GM21360 (cell line): Measurements from ENCODE around the gene RASL11A.
"Not testable (repeated sequence)": the region's sequence is repeated elsewhere in the genome, so short reads cannot be mapped to it uniquely, and the experiment has no call there.

ENCODE experiments used
- ATAC-seq: cut with Tn5 transposase; IDR thresholded peaks from one replicate; pipeline ENCODE4 v1.9.1; 2021; ENCODE audit warnings: mild to moderate bottlenecking, moderate library complexity; ENCODE audit not compliant: unreplicated experiment

Gene RASL11A

DNA sequence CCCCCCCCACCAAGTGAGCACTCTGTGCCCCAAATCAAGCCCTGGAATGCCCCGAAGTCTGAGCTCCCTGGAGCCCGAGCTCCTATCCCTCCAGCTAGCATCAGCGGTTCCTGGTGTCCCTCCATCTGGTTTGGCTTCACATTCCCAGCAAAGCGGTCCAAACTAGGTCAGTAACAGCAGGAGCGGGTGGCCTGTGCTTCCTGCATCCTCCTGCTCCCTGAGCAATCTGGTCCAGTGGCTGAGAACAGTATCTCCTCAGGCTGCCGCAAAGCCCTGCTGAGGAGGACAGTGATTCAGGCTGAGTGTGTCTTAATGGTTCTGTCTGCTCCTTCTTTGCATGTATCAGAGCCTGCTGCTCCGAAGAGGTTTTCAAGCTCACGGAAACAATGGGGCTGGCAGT lies 25.9 kb downstream of the RASL11A start:
- ATAC-seq, result no peak

GRCh38 chr13:27298849-27299248 lies 28.2 kb downstream of the RASL11A start:
- ATAC-seq, result no peak

- ATAC-seq, result not testable (repeated sequence)
Observed at GRCh38 chr13:27300406-27300805, 29.8 kb downstream of the RASL11A start.

DNA sequence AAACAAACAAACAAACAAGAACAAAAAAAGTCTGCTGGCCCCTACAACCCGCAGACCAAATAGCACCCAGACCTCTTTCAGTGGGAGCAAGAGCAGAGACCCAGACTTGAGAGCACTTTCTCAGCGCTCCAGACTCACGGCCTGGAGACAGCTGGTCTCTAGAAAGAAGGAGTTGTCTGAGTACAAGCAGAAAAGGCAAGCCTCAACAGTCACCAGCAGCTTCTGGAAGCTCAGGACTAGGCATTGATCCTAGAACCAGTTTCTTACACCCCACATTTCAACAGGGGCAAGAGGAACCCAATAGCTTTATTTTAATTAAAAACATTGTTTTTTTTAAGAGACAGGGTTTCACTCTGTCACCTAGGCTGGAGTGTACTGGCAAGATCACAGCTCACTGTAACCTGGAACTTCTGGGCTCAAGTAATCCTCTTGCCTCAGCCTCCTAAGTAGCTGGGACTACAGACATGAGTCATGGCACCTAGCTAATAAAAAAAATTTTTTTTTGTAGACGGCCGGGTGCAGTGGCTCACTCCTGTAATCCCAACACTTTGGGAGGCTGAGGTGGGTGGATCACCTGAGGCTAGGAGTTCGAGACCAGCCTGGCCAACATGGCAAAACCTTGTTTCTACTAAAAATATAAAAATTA lies 30.4 kb downstream of the RASL11A start:
- no peak for ATAC-seq

DNA sequence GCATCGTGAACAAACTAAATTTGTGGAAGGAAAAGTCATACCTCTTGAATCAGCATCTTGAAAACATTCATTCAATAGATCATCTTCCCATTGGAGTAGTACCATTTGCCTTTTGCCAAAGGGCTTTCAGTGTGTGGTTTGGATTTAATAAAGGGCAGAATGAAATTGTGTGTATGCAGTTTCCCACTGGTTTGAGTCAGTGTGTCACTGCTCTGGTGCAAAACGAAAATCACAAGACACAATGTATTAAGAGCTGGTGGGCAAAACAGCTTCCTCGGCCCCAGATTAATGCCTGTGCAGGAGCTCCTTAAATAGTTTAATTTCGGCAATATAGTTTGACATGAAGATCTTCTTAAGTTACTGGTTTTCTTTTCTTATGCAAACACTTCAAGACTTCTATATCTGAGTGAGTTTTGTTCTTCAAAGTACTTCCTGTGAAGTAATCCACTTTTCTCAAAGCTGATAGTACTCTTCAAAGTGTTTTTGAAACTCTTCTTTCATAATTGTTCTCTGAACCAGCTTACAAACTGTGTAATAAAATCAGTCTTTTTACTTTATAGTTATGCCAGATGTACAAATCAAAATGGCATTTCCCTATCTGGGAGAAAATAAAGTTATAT lies 32.1 kb downstream of the RASL11A start:
- ATAC-seq, result no peak

DNA sequence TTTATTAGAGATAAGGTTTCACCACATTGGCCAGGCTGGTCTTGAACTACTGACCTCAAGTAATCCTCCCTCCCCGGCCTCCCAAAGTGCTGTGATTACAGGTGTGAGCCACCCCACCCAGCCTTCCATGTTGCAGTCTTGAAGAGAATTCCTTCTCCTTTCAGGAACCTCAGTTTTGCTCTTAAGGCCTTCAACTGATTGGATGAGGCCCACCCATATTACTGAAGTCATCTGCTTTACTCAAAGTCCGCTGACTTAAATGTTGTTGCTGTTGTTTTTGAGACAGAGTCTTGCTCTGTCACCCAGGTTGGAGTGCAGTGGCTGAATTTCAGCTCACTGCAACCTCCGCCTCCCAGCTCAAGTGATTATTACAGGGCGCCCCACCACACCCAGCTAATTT lies 33.5 kb downstream of the RASL11A start:
- ATAC-seq, result no peak

DNA sequence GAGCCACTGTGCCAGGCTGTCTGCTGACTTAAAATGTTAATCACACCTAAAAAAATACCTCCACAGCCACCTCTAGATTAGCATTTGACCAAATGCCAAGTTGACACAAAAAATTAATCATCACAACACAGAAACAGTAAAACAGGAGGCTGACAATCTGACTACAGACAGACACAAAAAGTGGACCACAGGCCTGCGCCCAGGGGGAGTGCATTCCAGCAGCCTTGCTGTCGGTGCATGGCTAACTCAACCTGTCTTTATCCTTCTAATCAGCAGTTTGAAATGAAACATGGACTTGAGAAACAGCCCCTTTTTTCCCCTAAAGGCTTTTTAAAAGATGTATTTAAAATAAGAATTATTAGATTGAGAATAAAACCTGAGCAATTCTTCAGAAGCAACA lies 34.0 kb downstream of the RASL11A start:
- ATAC-seq, result no peak

DNA sequence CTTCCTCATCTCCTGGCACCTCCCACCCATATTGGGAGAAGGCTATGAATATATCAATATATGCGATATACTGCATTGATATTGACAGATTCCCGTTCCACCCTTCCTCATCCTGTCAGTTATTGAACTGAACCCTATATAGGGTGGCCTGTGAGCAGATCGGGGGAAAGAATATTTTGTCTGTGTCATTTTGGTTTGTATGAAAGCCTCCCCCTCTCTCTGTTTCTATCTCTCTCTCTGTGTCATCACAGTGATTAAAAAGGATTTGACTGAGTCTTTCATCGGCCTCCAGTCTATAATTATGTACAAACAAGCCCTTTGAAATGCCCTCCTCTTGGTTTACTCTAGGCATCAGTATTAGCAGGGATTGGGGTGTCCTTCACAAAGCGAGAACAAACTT lies 35.7 kb downstream of the RASL11A start:
- ATAC-seq, result no peak

DNA sequence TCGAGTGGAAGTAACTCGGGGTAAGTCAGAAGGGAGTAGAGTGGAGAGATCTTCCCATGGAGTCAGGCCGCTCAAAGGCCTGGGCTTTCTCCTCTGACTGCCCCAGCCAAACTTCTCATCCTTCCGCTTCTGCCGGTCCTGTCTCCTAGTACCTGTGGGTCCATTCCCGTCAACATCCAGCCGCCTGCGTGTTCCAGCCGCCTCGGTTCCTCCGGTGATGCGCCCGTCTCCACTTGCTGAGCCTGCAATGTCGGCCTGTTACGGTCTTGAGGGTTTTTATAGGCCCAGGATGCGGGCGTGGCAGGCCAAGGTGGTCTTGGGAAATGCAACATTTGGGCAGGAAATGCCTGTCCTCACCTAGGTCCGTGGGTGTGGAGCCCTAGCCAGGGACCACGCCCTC lies 38.3 kb downstream of the RASL11A start:
- no peak for ATAC-seq

DNA sequence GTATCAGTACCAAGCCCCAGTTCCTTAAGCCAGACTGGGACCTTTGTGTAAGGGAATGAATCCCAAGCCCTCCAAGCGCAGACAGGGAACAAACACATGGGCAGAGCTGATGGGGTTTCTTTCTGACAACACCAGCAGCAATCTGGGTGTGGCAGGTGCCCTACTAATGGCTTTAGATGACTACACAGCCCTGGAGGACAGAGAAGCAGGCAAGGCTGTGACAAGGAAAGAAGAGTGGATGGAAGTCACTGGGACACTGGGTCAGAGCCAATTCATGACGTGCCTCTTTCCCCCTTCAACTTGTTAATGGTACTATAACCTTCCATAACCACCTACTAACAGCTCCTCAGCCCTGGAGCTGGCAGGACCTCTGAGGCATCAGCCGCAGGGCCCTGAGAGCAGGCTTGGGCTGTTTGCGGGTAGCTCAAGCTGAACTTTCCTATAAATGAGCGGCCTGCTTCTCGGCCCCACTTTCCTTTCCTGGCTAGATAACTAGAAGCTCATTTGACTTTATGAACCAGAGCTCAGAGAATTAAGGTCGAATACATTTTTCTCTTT lies 38.9 kb downstream of the RASL11A start:
- ATAC-seq, result no peak

- ATAC-seq, result no peak
Observed at GRCh38 chr13:27309967-27310598, 39.5 kb downstream of the RASL11A start.

GRCh38 chr13:27310946-27311345 lies 40.3 kb downstream of the RASL11A start:
- no peak for ATAC-seq

DNA sequence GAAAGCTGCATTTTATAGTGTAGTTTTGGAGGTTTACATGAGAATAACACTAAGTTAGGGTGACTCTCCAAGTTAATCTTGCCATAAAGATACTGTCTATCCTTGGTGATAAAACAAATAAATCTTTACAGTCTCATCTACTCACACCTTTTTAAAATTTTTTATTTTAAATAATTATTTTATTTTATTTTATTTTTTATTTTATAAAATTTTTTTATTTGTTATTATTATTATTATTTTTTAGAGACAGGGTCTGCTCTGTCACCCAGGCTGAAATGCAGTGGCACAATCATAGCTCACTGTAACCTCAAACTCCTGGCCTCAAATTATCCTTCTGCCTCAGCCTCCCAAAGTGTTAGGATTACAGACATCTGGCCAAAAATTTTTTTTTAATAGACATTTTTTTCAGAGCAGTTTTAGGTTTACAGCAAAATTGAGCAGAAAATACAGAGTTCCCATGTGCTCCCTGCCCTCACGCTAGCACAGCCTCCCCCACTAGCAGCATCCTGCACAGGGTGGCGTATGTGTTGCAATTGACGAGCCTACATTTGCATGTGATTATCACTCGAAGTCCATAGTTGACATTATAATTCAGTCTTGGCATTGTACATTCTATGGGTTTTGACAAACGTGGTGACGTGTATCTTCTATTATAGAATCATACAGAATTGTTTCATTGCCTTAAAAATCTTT lies 41.0 kb downstream of the RASL11A start:
- ATAC-seq, result no peak

DNA sequence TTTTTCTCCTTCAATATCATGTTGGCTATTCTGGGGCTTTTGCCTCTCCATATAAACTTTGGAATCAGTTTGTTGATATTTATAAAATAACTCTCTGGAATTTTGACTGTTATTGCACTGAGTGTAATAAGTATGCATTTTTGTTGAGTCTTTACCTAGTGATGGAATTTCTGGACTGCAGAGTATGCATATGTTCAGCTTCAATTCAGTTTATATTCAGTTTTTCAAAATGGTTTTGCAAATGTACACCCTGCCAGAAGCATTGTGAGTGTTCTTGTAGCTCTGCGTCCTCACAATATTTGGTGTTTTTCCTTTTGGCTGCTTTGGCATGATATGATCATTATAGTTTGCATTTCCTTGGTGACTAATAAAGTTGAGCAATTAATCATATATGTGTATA lies 43.1 kb downstream of the RASL11A start:
- ATAC-seq, result no peak

- no peak for ATAC-seq
Observed at GRCh38 chr13:27319404-27319803, 48.8 kb downstream of the RASL11A start.

DNA sequence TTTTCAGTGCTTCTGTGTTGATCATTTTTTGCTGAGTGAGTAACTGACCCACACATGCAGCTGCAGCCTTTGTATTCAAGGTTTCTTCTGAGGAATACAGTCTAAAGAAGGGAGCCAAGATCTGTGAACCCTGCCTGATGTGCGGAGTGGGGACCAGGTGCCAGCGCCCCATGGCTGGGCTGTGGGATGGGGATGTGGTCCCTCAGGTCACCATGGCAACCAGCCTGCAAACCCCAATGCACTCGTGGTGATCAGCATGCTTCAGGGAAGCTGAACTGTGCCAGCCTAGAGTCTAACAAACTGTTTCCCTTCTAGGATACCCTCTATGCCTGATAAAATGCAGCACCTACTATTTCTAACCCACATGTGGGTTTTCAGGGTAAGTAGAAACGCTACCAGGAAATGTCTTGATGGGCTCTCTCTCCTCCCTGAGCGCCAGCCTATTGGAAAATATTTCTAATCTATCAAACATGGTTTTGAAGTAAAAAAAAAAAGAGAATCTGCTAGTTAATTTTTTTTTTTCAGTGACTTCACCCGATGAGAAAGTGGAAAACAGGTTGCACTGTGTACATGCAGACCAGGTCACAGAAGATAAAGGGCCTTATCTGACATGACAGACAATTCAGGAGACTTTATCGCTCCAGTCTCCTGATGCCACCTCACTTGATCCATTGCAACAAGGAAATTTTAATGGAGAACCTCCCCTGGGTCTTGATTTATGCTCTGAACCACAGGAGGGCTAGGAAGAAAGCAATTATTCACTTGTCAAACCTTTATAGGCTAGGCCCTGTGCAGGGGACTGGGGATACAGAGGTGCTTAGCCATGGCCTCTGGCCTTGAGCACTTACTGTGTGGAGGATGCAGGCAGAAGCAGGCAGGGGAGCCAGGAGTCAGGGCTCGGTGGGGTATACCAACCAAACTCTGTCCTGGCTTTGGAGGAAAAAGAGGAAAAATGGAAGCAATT lies 51.1 kb downstream of the RASL11A start:
- no peak for ATAC-seq

- ATAC-seq, result not testable (repeated sequence)
Observed at GRCh38 chr13:27322443-27322842, 51.8 kb downstream of the RASL11A start.
